Heart left ventricle (tissue), 13 donors: Measurements from ENCODE around the gene AREL1.

ENCODE experiments used
- CTCF ChIP-seq, 12 donors: fragments of 200-600 bp; sonication (generic) in 4 of 12; IDR thresholded peaks; one replicate each; pipeline versions ENCODE4 v1.5.0 to v1.8.0; 2018 to 2022; ENCODE audit warnings: antibody characterized with exemption in 12 of 12, mild to moderate bottlenecking in 5 of 12
- POLR2A ChIP-seq, 2 donors: fragments of 450-650 bp; IDR thresholded peaks; one replicate each; pipeline ENCODE4 v1.6.1; 2017; ENCODE audit warnings: antibody characterized with exemption in 2 of 2, mild to moderate bottlenecking in 2 of 2, moderate library complexity in 2 of 2
- donor health status: ischemic (EF 13 %, LVEDD 7.1; RV severe dilation, severe dysfunction).
- donor health status: DM: no; HTN: yes; CAD: no.
- donor health status: DM: no; HTN: no; CAD: no.
- donor health status: ischemic (EF 25% LVEDD 6.9; RV normal size, moderate dysfunction).
- donor health status: ischemic (EF 25% LVEDD 5.7; RV mildly dilated, moderate dysfunction).
- donor health status: ischemic (EF 35%, LVEDD 5.7; RV mildly dilated, moderate dysfunction).
- donor health status: nonischemic (EF 11% LVEDD 7.7; RV severe dilation, severe dysfunction).
- donor health status: DM: yes; HTN: yes; CAD: no.
- donor health status: PGD.
- donor health status: ischemic (EF 29% LVEDD 5.4; RV normal size, mild dysfunction).
- donor health status: nonischemic (EF 23%, LVEDD 6.1; RV moderate dilation, normal function).

- TF ChIP-seq POLR2A (IDR thresholded peaks at IDR 0.05) (no peak), CTCF (IDR thresholded peaks at IDR 0.05) (no peak)
Observed at GRCh38 chr14:74675219-74675618, 37.7 kb downstream of the AREL1 start.
